ENCODE measurements around the gene CEMIP2. TPM values are rescaled to one million over a fixed set of nuclear protein-coding genes. Genes with fewer than 3 reads are reported as not detected.

CEMIP2 gene
- total RNA-seq, 1 experiment from 2014 or later, result 40.5 TPM

GRCh38 chr9:71764891-71765290 lies 3.4 kb downstream of the CEMIP2 start:
- H3K36me3 Mint-ChIP-seq, result no peaks in the 10 kb centered on the region; the same call in 1 of the 2 replicates
- peak overlapping the region; percentile 24 for H3K4me3 Mint-ChIP-seq
- H3K9me3 Mint-ChIP-seq, result no peaks in the 10 kb centered on the region
- ChIA-PET CTCF (no interaction called here), POLR2A (interaction anchor here (0.9 to 1.0 kb wide), 2 partner anchors 15 to 654 kb away, joined by 3 to 5 read pairs; no protein-coding TSS in a partner anchor)
- H3K4me1 Mint-ChIP-seq, result peaks cover 74% of the 10 kb centered on the region
- DNase-seq (ENCODE audit: low spot score) (no peak), ATAC-seq (no peak)
- H3K27ac Mint-ChIP-seq, result no peak overlapping the region
- no peaks in the 10 kb centered on the region; the same call in 1 of the 2 replicates for H3K27me3 Mint-ChIP-seq (ENCODE audit: low read depth)
- no peak for TF ChIP-seq PRRX2 (CRISPR knock-in tag; IDR thresholded peaks at IDR 0.05)
- TF ChIP-seq TEAD1 (CRISPR knock-in tag; IDR thresholded peaks at IDR 0.05), result no peak
- TF ChIP-seq HMGXB4 (CRISPR knock-in tag; IDR thresholded peaks at IDR 0.05), result no peak
- no peak for TF ChIP-seq IRF1 (CRISPR knock-in tag; IDR thresholded peaks at IDR 0.05)
- TF ChIP-seq ZNF416 (CRISPR knock-in tag; IDR thresholded peaks at IDR 0.05), result no peak
- no peak for TF ChIP-seq ZNF532 (CRISPR knock-in tag; IDR thresholded peaks at IDR 0.05; ENCODE audit: borderline replicate concordance)
- no peak for TF ChIP-seq ZNF219 (CRISPR knock-in tag; IDR thresholded peaks at IDR 0.05; ENCODE audit: borderline replicate concordance)

GRCh38 chr9:71764463-71764862 lies 3.9 kb downstream of the CEMIP2 start:
- no peak for ATAC-seq
- Mint-ChIP-seq H3K36me3 (no peaks in the 10 kb centered on the region; the same call in 1 of the 2 replicates), H3K27ac (no peak overlapping the region), H3K4me3 (peak overlapping the region; percentile 24; the same call in 1 of the 2 replicates), H3K9me3 (no peaks in the 10 kb centered on the region), H3K27me3 (ENCODE audit: low read depth) (no peaks in the 10 kb centered on the region; the same call in 1 of the 2 replicates), H3K4me1 (peaks cover 72% of the 10 kb centered on the region)
- ChIA-PET CTCF (no interaction called here), POLR2A (interaction anchor here (0.9 to 1.0 kb wide), 2 partner anchors 14 to 654 kb away, joined by 3 to 5 read pairs; no protein-coding TSS in a partner anchor)
- no peak for DNase-seq (ENCODE audit: low spot score)
- TF ChIP-seq ATF2 (CRISPR knock-in tag; IDR thresholded peaks at IDR 0.05; ENCODE audit: borderline replicate concordance, low read depth), result no peak
- TF ChIP-seq MXD4 (CRISPR knock-in tag; IDR thresholded peaks at IDR 0.05; ENCODE audit: borderline replicate concordance), result no peak
- no peak for TF ChIP-seq MAX (CRISPR knock-in tag; IDR thresholded peaks at IDR 0.05)
- TF ChIP-seq EMX1 (CRISPR knock-in tag; IDR thresholded peaks at IDR 0.05), result no peak
- no peak for TF ChIP-seq E2F4 (CRISPR knock-in tag; IDR thresholded peaks at IDR 0.05; ENCODE audit: borderline replicate concordance, low read depth)
- no peak for TF ChIP-seq MYBL2 (CRISPR knock-in tag; IDR thresholded peaks at IDR 0.05)
- TF ChIP-seq RORB (CRISPR knock-in tag; IDR thresholded peaks at IDR 0.05), result no peak
- no peak for TF ChIP-seq NFYB (CRISPR knock-in tag; conservative IDR thresholded peaks at IDR 0.05; ENCODE audit: low read depth)
